Neural progenitor cell (in vitro differentiated cells): Measurements from ENCODE around the gene ANKRD33.

Experiments
- EZH2 ChIP-seq: fragments of 200-600 bp; sonication (generic); IDR thresholded peaks from 2 replicates; pipeline ENCODE4 v1.6.1; 2017; ENCODE audit warnings: antibody characterized with exemption, mild to moderate bottlenecking, moderate library complexity
- TF ChIP-seq, protein P1 (sequence below): fragments of 200-600 bp; sonication (generic); IDR thresholded peaks from 2 replicates; pipeline ENCODE4 v1.5.1; 2017; ENCODE audit warnings: antibody characterized with exemption, mild to moderate bottlenecking

DNA sequence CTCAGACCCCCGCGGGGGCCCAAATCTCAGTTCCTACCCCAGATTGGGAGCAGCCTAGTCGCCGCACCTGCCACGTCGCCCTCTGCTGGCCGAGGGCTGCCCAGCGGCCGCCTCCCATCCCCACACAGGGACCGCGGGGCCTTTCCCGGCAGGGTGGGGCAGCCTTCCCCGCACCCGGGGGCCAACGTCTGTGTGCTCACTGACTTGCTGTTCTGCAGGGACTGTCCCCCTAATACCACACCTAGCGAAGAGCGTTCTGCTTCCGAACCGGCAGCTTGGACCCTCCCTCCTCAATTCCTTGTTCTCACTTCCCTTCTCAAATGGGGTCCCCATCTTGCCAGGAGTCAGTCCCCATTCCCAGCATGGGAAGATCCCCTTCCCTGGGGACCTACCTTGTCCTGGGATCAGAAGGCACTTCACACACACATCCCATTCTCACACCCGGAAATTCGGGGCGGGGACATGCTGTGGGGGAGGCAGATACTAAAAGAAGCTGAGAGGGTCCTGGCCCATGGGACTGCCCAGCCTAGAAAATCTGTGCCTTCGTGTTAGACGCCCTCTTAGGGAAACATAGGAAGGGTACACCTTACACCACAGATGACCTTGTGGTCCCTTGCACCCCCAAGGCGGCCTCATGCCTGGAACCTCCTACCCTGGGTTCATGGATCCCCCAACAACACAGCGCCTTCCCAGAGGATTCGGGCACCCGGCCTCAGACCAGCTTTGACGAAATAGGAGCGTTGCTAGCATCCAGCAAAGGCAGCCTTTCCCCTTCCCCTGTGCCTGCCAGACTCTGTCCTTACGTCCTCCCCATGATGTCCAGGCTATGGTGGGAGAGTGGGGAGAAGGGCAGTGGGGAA lies 35.8 kb downstream of the ANKRD33 start:
- TF ChIP-seq, protein P1, sequence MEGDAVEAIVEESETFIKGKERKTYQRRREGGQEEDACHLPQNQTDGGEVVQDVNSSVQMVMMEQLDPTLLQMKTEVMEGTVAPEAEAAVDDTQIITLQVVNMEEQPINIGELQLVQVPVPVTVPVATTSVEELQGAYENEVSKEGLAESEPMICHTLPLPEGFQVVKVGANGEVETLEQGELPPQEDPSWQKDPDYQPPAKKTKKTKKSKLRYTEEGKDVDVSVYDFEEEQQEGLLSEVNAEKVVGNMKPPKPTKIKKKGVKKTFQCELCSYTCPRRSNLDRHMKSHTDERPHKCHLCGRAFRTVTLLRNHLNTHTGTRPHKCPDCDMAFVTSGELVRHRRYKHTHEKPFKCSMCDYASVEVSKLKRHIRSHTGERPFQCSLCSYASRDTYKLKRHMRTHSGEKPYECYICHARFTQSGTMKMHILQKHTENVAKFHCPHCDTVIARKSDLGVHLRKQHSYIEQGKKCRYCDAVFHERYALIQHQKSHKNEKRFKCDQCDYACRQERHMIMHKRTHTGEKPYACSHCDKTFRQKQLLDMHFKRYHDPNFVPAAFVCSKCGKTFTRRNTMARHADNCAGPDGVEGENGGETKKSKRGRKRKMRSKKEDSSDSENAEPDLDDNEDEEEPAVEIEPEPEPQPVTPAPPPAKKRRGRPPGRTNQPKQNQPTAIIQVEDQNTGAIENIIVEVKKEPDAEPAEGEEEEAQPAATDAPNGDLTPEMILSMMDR = peak; percentile 89
- no peak for TF ChIP-seq EZH2
